DOHH2 (cell line): Measurements from ENCODE around the gene CCDC12.

Source experiments
- EZH2phosphoT487 ChIP-seq: fragments of 200-600 bp; sonication (generic); IDR thresholded peaks from 2 replicates; pipeline ENCODE4 v1.6.1; 2017; ENCODE audit warnings: borderline replicate concordance, mild to moderate bottlenecking, antibody characterized with exemption, low read length, moderate library complexity, mixed read lengths
- TF ChIP-seq, protein P1 (sequence below): fragments of 200-600 bp; sonication (generic); IDR thresholded peaks from one replicate; pipeline ENCODE4 v1.5.1; 2014; ENCODE audit warnings: antibody characterized with exemption, mild to moderate bottlenecking, low read depth, low read length; ENCODE audit not compliant: poor library complexity, severe bottlenecking

DNA sequence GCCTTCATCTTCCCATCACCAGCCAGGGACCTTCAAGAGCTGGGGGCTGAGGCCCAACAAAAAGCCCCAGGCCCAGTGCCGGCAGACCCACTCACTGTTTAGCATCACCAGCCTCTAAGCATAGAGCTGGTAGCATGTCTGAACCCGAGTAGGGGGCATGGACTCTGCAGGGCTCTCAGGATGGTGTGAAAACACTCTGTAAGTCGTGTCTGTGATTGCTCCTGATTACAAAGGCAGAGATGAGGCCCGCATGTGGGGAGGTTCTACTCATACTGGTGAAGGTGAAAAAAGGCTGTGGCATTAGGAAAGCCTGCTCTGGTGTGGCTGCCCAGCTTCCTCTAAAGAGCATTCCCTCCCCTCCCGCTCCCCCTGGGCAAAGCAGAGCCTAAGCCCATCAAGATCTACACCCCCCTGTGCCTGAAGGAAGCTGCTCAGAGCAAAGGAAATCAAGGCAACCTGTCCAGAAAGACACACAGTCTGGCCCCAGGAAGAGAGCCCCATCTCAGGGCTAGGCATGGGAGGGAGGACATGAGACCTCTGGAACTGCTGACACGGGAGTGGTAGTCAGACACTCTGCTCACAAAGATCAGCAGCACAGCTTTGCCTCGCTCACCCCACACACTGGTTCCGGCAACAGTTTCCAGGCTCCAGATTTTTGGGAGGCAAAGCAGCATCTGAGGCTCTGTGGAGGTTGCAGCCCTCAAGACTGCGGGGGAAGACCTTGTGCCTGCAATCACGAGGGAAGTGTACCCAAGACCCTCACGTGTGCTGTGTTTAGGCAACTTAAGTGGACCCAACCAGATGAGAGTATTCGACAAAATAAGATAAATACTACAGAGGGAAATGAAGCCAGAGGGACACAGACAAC lies 36.7 kb downstream of the CCDC12 start:
- TF ChIP-seq, protein P1, sequence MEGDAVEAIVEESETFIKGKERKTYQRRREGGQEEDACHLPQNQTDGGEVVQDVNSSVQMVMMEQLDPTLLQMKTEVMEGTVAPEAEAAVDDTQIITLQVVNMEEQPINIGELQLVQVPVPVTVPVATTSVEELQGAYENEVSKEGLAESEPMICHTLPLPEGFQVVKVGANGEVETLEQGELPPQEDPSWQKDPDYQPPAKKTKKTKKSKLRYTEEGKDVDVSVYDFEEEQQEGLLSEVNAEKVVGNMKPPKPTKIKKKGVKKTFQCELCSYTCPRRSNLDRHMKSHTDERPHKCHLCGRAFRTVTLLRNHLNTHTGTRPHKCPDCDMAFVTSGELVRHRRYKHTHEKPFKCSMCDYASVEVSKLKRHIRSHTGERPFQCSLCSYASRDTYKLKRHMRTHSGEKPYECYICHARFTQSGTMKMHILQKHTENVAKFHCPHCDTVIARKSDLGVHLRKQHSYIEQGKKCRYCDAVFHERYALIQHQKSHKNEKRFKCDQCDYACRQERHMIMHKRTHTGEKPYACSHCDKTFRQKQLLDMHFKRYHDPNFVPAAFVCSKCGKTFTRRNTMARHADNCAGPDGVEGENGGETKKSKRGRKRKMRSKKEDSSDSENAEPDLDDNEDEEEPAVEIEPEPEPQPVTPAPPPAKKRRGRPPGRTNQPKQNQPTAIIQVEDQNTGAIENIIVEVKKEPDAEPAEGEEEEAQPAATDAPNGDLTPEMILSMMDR, result no peak
- no peak for TF ChIP-seq EZH2phosphoT487
